Right kidney (tissue), 1 donor: ENCODE results near the gene MYO3B.

Experiments
- DNase-seq: peaks from one replicate; pipeline ENCODE4 v3.0.0-alpha.2; 2016

MYO3B gene

DNA sequence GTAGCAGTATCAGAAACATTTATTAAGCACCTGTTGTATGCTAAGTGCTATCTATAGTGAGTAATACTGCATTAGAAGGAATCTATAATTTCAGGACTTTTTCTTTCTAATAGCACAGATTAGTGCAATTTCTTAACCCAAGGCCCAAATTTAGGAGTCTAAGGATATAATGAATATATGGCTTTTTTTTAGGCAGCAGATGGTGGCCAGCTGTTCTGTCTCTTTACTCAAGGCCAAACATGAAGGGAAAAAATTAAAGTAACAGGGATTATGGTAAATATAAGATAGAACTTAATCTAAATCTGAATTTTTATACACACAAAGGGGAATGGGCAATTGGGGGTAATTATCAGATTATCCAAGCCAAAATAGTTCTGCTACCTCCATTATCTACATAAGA, 306.6 kb downstream of the MYO3B start:
- DNase-seq = no peak

DNA sequence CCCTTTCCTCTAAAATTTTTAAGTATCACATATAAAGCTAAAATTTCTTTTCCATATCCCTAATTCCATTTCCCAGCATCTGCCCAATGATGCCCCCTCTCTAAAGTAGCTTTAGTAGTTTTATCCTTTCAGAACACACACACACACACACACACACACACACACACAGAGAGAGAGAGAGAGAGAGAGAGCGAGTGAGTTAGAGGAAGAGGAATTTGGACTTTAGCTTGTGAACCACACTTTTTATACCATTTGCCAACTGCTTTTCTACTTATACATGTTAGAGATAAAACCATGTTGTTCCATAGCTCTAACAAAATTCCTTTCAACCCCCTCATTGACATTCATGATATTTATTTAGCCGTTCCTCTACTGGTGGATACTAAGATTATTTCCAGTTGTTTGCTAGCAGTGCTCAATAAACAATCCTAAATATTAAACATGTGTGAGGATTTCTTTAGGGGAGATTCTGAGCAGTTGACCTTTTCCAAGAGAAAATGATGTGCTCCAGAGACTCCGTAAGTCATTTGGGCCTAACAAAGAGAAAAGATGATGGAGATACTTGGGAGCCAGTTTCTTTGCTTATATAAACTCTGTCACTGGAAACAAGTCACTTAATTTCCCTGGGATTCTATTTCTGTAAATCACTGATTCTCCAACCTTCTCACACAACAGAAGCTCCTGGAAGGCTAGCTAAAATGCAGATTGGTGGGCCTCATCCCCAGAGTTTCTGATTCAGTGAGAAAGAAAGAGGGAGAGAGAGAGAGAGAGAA, 307.5 kb downstream of the MYO3B start:
- DNase-seq = no peak

DNA sequence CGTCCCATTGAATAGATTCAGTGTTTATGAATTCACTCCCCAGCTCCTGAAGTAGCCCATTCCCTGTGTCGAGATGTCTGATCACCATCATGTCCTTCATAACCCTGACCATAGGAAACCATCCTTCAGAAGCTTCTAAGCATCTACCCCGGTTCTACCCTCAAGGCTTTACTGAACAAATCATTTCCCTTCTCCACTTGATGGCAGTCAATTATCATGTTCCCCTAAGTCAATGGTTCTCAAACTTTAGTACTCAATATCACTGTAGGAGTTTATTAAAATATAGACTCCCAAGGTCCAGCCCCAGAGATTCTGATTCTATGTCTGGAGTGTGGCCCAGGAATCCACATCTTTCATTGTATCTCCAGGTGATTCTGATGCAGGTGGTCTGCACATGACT, 308.8 kb downstream of the MYO3B start:
- no peak for DNase-seq

DNA sequence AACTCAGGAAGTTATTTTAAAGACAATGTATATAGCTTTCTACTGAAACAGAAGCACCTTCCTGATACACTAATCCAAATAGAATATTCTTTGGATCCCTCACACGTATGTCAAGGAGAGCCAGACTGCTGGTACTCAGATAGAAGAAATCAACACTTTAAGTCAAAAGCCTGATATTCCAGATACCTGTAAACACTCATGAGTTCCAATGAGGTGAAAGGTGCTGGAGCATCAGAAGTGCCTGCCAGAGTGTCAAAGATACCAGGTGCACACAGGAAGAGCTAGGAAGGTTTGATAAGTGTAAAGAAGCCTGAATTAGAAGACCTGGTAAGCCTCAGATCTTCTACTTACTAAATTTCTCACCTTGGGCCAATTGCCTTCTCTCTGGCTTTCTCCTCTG, 310.9 kb downstream of the MYO3B start:
- no peak for DNase-seq

DNA sequence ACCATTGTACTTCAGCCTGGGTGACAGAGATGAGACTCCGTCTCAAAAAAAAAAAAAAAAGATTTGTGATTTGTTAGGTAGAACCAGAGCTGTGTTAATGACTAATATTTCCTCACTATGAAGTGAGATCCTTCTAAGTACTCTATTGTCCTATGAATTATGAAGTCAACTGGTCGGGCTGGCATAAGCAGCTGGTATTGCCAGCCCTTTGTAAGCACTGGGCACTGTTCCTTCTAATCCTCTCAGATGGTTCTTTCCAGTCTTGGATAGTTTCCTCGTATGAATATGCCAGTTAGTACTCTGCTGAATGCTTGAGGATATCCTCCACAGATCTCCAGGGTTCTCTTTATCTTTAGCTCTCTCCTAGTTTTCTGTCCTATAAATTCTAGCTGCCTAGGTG, 314.1 kb downstream of the MYO3B start:
- DNase-seq = no peak

DNA sequence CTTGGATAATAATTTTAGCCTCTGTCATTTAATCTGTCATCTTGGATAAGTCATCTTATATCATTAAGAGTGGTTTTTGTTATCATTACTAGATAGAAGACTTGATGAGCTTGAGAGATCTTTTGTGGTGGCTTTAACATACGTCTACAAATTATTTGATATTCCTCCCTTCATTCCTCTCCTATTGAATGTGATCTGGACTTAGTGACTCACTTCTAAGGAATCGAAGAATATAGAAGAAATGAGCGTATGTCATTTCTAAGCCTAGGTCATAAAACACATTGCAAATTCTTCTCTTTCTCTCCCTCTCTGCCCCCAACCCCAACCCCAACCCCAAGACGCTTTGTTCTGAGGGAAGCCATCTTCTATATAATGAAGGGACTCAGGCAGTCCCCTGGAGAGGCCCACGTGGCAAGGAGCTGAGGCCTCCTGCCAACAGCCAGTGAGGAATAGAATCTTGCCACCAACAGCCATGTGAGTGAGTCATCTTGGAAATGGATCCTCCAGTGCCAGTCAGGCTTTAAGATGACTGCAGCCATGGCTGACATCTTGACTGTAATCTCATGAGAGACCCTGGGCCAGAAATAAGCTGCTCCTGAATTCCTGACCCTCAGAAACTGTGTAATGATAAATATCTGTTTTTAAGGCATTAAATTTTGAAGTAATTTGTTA, 315.6 kb downstream of the MYO3B start:
- DNase-seq = no peak

DNA sequence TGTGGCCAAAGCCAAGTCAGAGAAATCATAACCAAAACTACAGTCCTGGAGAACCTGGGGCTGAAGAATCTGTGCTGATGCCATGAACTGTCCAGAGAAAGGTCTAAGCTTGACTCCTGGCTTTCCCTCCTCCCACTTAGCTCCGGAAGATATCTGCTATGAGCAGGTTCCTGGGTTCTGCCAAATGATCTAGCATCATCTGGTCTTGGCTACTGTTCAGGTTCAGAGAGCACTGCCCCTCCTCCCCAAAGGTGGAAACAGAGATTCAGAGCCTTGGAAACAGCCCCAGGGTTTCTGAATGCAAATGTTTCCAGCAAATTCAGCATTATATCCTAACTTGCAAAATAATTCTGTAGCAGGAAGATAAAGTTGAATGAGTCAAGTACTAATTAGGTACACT, 317.9 kb downstream of the MYO3B start:
- DNase-seq = no peak

DNA sequence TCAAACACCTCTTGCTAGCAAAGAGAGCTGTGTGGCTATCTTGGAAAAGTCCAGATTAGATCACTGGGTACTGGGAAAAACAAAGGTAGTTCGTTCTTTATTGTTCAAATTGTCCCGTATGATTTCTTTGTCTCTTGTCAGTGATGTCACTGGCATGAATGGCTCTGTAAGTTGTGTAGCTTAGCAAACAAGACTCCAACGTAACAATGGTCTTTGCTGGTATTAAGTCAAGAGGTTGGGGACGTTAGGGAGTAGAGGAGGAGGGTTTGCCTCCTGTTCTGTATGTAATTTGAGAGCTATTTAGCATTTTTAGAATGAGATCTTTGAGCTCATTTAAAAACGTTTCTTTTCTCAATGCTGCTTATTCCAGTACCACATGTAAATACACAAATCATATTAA, 320.7 kb downstream of the MYO3B start:
- DNase-seq = no peak

DNA sequence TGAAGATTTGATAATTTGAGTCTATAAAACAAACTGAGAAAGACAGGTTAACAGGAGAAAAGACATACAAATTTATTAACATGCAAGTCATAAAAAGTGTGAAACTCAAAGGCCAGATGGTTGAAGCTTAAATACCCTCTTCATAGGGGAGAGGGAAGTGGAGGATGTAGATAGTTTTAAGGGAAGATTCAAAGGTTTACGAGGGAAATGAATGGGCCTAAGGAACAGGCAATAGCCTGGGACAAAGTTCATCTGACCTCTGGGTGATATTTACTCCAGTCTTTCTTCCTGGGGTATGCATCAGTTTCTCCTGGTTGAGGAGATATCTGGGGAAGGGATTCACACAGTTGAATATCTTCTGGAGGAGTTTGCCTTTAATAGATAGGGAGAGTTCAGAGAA, 322.2 kb downstream of the MYO3B start:
- no peak for DNase-seq

DNA sequence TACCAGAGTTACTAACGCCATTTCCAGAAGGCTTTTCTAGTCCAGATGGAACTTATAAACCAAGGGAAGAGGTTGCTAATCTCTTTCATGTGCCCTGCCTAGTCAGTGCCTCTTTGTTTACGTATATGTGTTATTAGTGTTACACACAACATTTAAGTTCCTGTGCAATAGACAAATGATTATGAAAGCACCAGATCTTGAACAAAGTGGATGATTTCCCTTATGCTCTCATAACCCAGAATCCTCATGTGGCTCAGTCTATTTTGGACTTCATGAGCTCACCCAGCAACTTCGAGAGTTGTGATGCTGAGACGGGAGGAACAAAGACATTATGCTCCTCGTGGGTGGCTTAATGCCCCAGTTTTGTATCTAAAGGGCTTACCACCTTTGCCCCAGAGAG, 322.8 kb downstream of the MYO3B start:
- DNase-seq = no peak

DNA sequence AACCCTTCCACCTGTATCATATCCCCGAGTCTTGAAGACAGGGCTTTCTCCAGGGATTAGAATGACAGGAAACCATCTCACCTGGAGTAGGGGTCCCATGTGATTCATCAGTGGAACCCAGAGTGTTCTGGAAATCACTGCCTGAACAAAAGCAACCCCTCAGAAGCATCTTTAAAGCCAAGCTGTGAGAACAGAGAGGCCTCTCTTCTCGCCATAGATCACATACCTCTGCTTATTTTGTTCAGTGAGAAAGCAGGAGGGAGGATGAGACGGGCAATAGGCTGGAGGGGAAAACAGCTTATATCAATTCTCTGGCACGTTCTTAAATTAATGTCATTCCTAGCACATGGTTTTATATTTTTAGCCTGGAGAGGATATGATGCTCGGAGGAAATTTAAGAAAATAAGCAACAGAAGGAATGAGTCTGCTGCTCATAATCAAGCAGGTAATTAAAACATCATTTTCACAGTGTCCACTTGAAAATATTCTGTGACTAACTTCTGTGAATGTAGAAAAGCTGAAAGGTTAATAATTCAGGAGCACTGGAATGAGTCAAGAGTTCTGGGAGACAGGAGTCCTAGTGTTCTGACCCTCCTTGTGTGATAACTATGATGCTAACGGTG, 323.6 kb downstream of the MYO3B start:
- DNase-seq = no peak

DNA sequence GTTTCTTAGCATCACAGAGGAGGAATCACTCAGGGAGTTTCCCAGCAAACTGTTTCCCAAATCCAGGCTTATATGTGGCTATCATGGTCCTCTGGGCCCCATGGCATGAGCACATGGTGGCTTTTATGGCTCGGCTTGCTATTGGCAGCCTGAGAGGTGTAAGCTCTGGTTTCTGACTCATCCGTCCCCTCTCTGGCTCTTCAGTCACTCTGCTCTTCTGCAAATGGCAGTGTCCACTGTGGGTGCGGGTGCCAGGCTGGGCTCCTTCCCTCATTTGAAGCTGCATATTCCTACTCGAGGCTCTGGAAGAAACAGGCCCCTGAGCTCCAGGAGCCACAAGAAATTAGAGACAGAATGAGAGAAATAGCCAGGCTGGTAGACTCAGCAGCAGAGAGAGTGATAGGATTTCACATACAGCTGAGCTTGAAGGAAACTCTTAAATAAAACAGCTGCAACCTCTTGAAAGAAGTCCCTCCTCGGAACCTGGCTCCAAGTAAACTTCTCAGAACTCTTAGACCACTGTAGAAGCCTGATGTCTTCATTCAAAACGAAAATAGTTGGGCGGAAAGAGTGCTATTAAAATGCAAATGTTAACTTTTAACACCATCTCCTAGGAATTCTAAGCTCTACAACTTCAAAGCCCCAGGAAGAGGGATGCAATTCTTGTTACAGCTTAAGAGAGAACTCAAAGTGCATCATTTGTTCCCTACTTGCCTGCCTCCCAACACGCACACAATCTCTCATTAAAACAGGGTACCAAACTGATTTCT, 324.6 kb downstream of the MYO3B start:
- DNase-seq = no peak

DNA sequence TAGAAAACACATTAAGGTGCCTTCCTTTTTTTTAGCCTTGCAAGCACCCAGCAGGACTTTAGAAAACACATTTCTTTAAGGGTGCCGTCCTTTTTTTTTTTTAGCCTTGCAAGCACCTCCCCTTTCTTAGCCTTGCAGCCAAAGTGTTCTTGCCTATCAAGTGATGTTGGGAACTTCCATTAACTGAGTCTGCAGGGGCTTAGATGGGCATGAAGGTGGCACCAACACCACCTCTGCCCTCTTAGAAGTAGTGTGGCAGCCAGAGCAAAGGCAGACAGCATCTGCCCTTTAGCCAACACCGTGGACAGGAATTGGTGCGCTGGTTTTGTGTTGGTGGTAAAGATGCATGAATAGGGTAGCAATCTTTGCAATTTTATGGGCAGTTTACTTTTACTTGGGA, 325.6 kb downstream of the MYO3B start:
- no peak for DNase-seq

DNA sequence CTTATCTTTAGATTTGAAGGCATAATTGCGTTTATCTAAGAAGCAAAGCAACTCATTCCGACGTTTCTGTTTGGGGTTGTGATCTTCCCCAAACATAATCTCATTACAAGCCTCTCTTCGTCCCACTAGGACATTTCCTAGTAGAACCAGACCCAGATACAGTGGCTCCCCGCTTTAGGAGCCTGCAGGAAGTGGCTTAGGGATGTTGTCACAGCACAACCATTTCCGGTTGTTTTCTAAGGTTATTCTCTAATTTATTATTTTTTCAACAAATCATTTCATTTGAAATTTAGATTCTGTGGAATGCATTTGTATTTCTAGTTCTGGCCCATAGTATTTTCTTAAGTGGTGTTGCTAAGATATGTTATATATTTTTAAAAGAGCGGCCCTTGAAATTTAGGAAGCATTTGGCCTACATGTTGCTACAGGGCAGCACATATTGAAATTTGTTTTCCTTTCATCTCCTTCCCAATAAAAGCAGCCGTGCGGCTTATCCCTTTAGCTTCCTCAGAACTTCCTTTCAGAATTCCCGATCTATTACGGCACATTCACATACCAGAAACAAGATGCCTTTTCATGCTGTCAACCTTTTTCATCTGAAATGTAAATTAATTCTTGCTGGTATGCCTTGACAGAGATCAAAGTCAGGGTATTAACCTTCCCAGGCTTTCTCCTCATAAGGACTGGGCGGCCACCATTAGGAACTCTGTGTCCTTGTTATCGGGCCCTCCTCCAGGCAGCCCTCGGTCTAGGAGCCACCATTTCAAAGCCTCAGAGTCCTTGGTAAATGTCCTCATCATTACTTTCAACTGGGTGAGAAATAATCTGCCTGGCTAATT, 326.2 kb downstream of the MYO3B start:
- DNase-seq = no peak

DNA sequence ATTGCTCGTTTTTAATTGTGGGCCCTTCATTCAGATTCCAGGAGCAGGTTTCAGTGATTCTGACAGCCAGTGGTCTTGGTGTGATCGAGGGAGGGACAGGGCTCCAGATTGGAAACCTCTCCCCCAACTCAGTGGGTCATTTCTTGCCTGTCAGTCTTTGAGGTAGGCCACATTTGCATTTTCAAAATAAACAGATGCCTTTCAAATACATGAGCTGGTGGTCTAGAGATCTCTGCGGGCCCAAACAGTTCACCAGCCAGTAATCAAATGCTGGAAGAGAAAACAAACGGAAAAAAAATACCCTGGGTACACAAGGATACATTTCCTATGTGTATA, 326.8 kb downstream of the MYO3B start:
- DNase-seq = no peak

DNA sequence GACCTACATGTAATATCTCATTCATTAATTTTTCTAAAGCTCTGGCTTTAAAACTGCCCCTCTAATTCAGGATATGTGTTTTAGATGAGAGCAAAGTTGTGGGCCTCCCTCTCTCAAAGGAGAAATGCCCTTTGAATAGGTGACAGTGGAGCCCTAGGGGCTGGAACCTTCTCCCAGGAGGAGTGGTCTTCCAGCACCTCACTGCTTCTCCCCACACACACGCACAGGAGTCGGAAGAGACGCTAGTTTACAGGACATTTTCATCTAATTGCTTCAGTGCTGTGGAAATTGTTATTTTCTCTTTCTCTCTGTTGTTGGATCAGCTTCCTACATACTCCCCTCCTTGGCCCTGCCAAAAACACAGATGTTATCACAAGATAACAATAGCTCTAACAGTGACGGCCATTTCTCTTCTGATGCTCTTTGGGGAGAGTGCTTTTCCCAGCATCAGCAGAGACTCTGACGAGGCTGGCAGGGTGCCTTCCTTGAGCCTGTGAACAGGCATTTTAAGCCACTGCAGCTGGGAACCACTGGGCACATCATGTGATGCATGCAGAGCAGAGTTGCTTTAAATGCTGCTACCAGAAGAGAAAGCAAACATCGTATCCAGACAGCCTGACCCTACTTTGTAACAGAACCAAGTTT, 327.8 kb downstream of the MYO3B start:
- DNase-seq = no peak

DNA sequence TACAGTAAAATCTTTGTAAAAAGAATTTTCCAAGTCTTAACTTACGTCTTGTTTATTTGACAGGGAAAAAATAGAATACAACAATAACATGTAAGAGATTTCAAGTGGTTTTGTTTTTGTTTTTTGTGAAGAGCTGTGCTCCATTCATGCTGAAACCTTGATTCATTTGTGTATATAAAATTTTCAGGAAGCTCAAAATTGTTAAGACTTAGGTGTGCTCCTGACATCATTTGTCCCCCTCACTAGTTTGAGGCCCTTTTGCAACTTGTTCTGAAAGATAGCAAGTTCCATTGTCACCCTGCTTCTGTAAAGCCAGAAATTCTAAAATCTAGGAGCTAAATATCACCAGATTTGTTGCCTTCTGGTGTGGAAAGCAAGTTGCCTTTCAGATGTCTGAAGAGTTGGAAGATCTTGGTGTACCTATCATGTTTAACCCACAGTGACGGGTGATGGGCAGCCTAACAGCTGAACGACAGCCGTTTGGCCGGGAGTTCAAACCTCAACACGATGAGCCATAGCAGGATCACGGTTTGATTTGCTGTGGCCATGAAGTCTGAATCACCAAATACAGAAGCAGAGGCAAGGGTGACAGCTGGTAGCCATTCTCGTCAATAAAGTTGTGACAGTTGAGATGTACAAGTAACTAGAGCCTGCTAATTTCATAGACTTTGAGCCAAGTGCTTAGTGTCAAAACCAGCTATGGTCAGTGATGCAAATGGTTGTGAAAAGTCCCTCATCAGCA, 331.7 kb downstream of the MYO3B start:
- DNase-seq = no peak

DNA sequence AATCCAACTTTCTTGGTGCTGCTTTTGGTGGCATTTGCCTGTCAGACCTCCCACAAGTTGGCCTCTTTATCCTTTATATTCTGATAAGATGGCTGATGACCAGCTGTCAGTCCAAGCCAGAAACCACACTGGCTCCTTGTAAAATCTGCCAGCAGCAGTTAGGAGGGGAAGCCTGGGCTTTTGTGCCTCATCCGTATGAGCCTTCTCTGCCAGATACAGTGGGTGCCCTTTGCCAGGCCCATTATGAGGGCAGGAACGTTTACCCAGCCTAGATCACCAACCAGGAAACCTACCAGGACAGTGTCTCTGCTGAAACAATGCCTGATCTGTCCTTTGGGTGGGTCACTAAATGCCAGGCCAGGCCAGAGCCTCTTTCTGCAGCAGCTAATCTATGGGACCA, 334.3 kb downstream of the MYO3B start:
- DNase-seq = no peak

DNA sequence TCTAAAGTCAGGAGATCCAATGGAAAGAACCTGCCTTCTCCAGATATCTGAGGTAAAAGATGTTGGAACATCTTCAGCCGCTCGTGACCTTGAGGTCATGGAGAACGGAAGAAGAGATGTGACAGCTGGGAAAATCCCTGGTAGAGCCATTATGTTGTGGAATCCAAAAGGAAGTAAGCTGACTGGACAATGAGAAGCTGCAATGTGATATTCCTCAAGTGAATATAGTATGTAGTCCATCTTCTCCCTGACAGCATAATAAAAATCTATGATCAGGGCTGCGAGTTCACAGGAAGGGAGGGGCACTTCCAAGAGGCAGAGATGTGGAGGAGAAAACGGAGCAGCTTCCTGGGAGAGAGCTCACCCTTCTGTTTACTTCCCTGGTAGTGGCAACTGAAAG, 336.2 kb downstream of the MYO3B start:
- no peak for DNase-seq

DNA sequence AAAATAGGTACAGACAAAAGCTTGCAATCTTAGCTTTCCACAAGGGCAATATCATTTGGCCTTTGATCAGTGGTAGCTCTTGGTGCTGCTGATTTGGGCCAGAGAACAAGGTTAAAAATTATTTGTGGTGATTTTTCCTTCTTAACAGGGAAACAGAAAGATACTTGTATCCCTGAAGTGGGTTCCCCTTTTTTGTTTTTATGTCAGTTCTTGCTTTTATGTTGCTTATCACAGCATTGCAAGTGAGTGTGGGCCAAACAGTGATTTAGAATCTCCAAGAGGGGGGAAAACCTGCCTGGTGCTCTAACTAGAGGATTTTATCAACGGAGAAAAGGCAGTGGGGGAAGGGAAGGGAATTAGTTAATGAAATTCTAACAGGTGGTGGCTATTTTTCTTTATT, 339.6 kb downstream of the MYO3B start:
- no peak for DNase-seq

DNA sequence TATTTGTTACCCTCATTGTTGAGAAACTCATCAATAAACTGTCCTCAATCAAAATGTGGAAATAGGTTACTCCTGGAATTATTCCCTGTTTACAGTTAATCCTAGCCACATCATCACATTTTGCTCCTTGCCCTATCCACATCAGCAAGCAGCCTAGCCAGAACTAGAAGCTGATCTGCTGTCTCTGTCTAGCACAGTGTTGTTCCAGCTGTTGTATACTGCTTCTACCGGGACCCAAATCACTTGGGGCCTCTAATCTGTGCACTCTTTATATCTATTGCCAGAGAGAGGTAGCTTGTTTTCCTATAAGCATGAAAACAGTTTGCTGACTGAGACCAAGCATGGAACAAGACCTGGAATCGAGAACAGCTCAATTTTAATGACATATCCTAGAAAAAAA, 341.0 kb downstream of the MYO3B start:
- no peak for DNase-seq
